Neural crest cell (in vitro differentiated cells): ENCODE data around the gene SNX22. TPM values are rescaled to one million over a fixed set of nuclear protein-coding genes. Genes with fewer than 3 reads are reported as not detected.
"Not testable (repeated sequence)": the region's sequence is repeated elsewhere in the genome, so short reads cannot be mapped to it uniquely, and the experiment has no call there.

Source experiments
- DNase-seq: peaks from one replicate; pipeline ENCODE4 v3.0.0; 2021; ENCODE audit warnings: low read depth, mixed read lengths, low spot score
- H3K27ac Mint-ChIP-seq: one replicate; pipeline ENCODE4 v1.8.0; 2021; ENCODE audit warnings: mild to moderate bottlenecking, mixed read lengths; ENCODE audit not compliant: unreplicated experiment
- H3K27me3 Mint-ChIP-seq: 2 replicates; pipeline ENCODE4 v1.8.0; 2021; ENCODE audit warnings: low read depth, mild to moderate bottlenecking, mixed read lengths
- H3K36me3 Mint-ChIP-seq: 2 replicates; pipeline ENCODE4 v1.8.0; 2021; ENCODE audit warnings: low read depth, mild to moderate bottlenecking, mixed read lengths
- H3K4me1 Mint-ChIP-seq: 2 replicates; pipeline ENCODE4 v1.8.0; 2021; ENCODE audit warnings: mixed read lengths
- H3K4me3 Mint-ChIP-seq: one replicate; pipeline ENCODE4 v1.8.0; 2021; ENCODE audit warnings: mild to moderate bottlenecking, mixed read lengths
- H3K9me3 Mint-ChIP-seq: 2 replicates; pipeline ENCODE4 v1.8.0; 2021; ENCODE audit warnings: mixed read lengths
- CTCF ChIP-seq: fragments of 200-600 bp; sonication (generic); conservative IDR thresholded peaks from 2 replicates; pipeline ENCODE4 v1.5.0; 2021; ENCODE audit warnings: antibody characterized with exemption, mild to moderate bottlenecking
- total RNA-seq: library from RNA; stranded (reverse); gene quantifications from 2 replicates; pipeline ENCODE4 v1.2.1, GENCODE V29; 2021

SNX22 gene
- total RNA-seq, 1 donor from 2014 or later = 12.9 TPM

- no peaks in the 10 kb centered on the region for H3K27me3 Mint-ChIP-seq
- H3K36me3 Mint-ChIP-seq = peaks cover 28% of the 10 kb centered on the region
- no peak for DNase-seq
- H3K4me3 Mint-ChIP-seq = no peak overlapping the region
- H3K4me1 Mint-ChIP-seq = peaks cover 18% of the 10 kb centered on the region
- H3K9me3 Mint-ChIP-seq = no peaks in the 10 kb centered on the region
- TF ChIP-seq CTCF = no peak
- H3K27ac Mint-ChIP-seq = no peak overlapping the region
Observed at GRCh38 chr15:64117759-64118487, 33.6 kb upstream of the SNX22 start.

GRCh38 chr15:64120322-64120721 is 31.2 kb upstream of the SNX22 start:
- not testable (repeated sequence) for H3K27me3 Mint-ChIP-seq

GRCh38 chr15:64121614-64122013 is 29.9 kb upstream of the SNX22 start:
- no peak for TF ChIP-seq CTCF
- Mint-ChIP-seq H3K4me1 (peaks cover 43% of the 10 kb centered on the region), H3K36me3 (peaks cover 27% of the 10 kb centered on the region), H3K27me3 (no peaks in the 10 kb centered on the region), H3K27ac (no peak overlapping the region), H3K9me3 (no peaks in the 10 kb centered on the region), H3K4me3 (no peak overlapping the region)
- no peak for DNase-seq

More at GRCh38 chr15:64120322-64120721, 31.2 kb upstream of the SNX22 start:
- not testable (repeated sequence) for DNase-seq, H3K9me3 Mint-ChIP-seq, H3K27ac Mint-ChIP-seq, H3K4me3 Mint-ChIP-seq
- Mint-ChIP-seq H3K36me3 (peaks cover 22% of the 10 kb centered on the region), H3K4me1 (peaks cover 36% of the 10 kb centered on the region)

GRCh38 chr15:64122444-64122843 is 29.1 kb upstream of the SNX22 start:
- Mint-ChIP-seq H3K4me1 (peaks cover 43% of the 10 kb centered on the region), H3K4me3 (peak overlapping the region; percentile 57), H3K36me3 (peaks cover 25% of the 10 kb centered on the region), H3K27me3 (no peaks in the 10 kb centered on the region), H3K9me3 (no peaks in the 10 kb centered on the region), H3K27ac (peak overlapping the region; percentile 88)
- no peak for DNase-seq
- TF ChIP-seq CTCF = no peak

GRCh38 chr15:64122936-64123351 is 28.6 kb upstream of the SNX22 start:
- H3K4me3 Mint-ChIP-seq = peak overlapping the region; percentile 57
- peaks cover 23% of the 10 kb centered on the region for H3K36me3 Mint-ChIP-seq
- peaks cover 43% of the 10 kb centered on the region for H3K4me1 Mint-ChIP-seq
- no peak for DNase-seq
- no peaks in the 10 kb centered on the region for H3K27me3 Mint-ChIP-seq
- H3K27ac Mint-ChIP-seq = no peak overlapping the region
- H3K9me3 Mint-ChIP-seq = no peaks in the 10 kb centered on the region
- no peak for TF ChIP-seq CTCF

GRCh38 chr15:64125978-64126377 is 25.6 kb upstream of the SNX22 start:
- Mint-ChIP-seq H3K27ac (no peak overlapping the region), H3K36me3 (peaks cover 15% of the 10 kb centered on the region), H3K27me3 (no peaks in the 10 kb centered on the region), H3K4me3 (peak overlapping the region; percentile 63), H3K4me1 (peaks cover 43% of the 10 kb centered on the region), H3K9me3 (no peaks in the 10 kb centered on the region)
- no peak for TF ChIP-seq CTCF
- no peak for DNase-seq
